H1 (cell line): ENCODE results near the gene KCNMB1. TPM values are rescaled to one million over a fixed set of nuclear protein-coding genes. Genes with fewer than 3 reads are reported as not detected.

ENCODE experiments used
- CTCF ChIA-PET: fragments of 300-600 bp; sonication (Branson Sonifier 250); formaldehyde crosslinking; loops from one replicate; lab custom pipeline; 2021; ENCODE audit not compliant: partially characterized antibody; lab: Charles Lee
- POLR2A ChIA-PET: fragments of 300-600 bp; sonication (Branson Sonifier 250); formaldehyde crosslinking; loops from one replicate; lab custom pipeline; 2021; ENCODE audit warnings: inconsistent platforms; ENCODE audit not compliant: partially characterized antibody; lab: Charles Lee
- DNase-seq, 2 experiments: peaks; one replicate each; pipeline versions ENCODE4 v3.0.0 to v3.0.0-alpha.2; 2010 to 2022; ENCODE audit warnings: low spot score in 2 of 2, low read depth in 1 of 2, mixed read lengths in 1 of 2
- FAIRE-seq: peaks from 2 replicates; lab custom pipeline; 2011; peaks lifted over from hg19 to GRCh38; lab: Jason Lieb, UNC
- H2AFZ ChIP-seq: 2 replicates; pipeline ENCODE4 v1.8.1; 2012; ENCODE audit warnings: low read length, inconsistent platforms
- H2AK5ac ChIP-seq: 2 replicates; pipeline ENCODE4 v1.6.1; 2013; ENCODE audit warnings: low read depth, low read length
- H2BK120ac ChIP-seq: replicated peaks from 2 replicates; pipeline ENCODE3; 2013; ENCODE audit warnings: low read depth, low read length, inconsistent platforms
- H2BK12ac ChIP-seq: 2 replicates; pipeline ENCODE4 v1.6.1; 2013; ENCODE audit warnings: low read depth, low read length
- H2BK15ac ChIP-seq: 2 replicates; pipeline ENCODE4 v1.6.1; 2013; ENCODE audit warnings: low read length
- H2BK20ac ChIP-seq: 2 replicates; pipeline ENCODE4 v1.6.1; 2013; ENCODE audit warnings: low read length
- H2BK5ac ChIP-seq: 2 replicates; pipeline ENCODE4 v1.6.1; 2013; ENCODE audit warnings: low read depth, low read length
- H3K14ac ChIP-seq: 2 replicates; pipeline ENCODE4 v1.6.1; 2013; ENCODE audit warnings: inconsistent platforms; ENCODE audit not compliant: insufficient read length
- H3K18ac ChIP-seq: 2 replicates; pipeline ENCODE4 v1.6.1; 2013; ENCODE audit warnings: low read length; ENCODE audit errors: extremely low read depth
- H3K23ac ChIP-seq: 2 replicates; pipeline ENCODE4 v1.6.1; 2013; ENCODE audit warnings: inconsistent platforms; ENCODE audit not compliant: insufficient read length
- H3K23me2 ChIP-seq: 2 replicates; pipeline ENCODE4 v1.6.1; 2013; ENCODE audit warnings: low read depth, low read length
- H3K27ac ChIP-seq: 2 replicates; pipeline ENCODE4 v1.6.1; 2011; ENCODE audit warnings: low read depth, low read length, inconsistent platforms
- H3K27me3 ChIP-seq, 4 experiments: replicated peaks in 1 of 4; 1 replicate in 1 of 4; 2 replicates in 3 of 4; pipeline versions ENCODE4 v1.6.1 to v1.8.1; 2011 to 2013; ENCODE audit warnings: low read length in 3 of 4, mild to moderate bottlenecking in 3 of 4, inconsistent platforms in 2 of 4, mixed read lengths in 2 of 4, moderate library complexity in 1 of 4; ENCODE audit not compliant: control insufficient read depth in 3 of 4, insufficient read depth in 3 of 4; ENCODE audit errors: extremely low read depth in 1 of 4
- H3K36me3 ChIP-seq, 4 experiments: 2 replicates each; pipeline versions ENCODE4 v1.6.1 to v1.8.1; 2011 to 2013; ENCODE audit warnings: mild to moderate bottlenecking in 4 of 4, low read length in 3 of 4, moderate library complexity in 2 of 4, control low read depth in 1 of 4, inconsistent platforms in 1 of 4; ENCODE audit not compliant: insufficient read depth in 4 of 4, control insufficient read depth in 2 of 4
- H3K4ac ChIP-seq: replicated peaks from 2 replicates; pipeline ENCODE3; 2013; ENCODE audit warnings: low read length, low read depth, mixed read lengths, inconsistent platforms; ENCODE audit not compliant: insufficient read length
- H3K4me1 ChIP-seq, 4 experiments: replicated peaks in 1 of 4; 1 replicate in 1 of 4; 2 replicates in 3 of 4; pipeline versions ENCODE4 v1.6.1 to v1.8.1; 2011 to 2013; ENCODE audit warnings: low read length in 3 of 4, inconsistent platforms in 2 of 4, mixed read lengths in 1 of 4; ENCODE audit not compliant: insufficient read depth in 4 of 4, control insufficient read depth in 3 of 4
- H3K4me2 ChIP-seq, 2 experiments: 2 replicates each; pipeline versions ENCODE4 v1.6.1 to v1.8.1; 2011 to 2013; ENCODE audit warnings: low read depth in 2 of 2, low read length in 2 of 2, control low read depth in 1 of 2, inconsistent platforms in 1 of 2, mild to moderate bottlenecking in 1 of 2; ENCODE audit not compliant: insufficient read depth in 1 of 2
- H3K4me3 ChIP-seq, 4 experiments: fragments of 200-600, 300-600 bp in 1 of 4; sonication (generic), shearing (Covaris generic), sonication (Bioruptor Twin) in 1 of 4; 2 replicates each; pipeline versions ENCODE4 v1.5.1 to v1.8.1; 2011 to 2016; ENCODE audit warnings: low read length in 4 of 4, low read depth in 3 of 4, control low read depth in 2 of 4, inconsistent platforms in 2 of 4, mild to moderate bottlenecking in 2 of 4, mixed read lengths in 1 of 4, moderate library complexity in 1 of 4; ENCODE audit not compliant: insufficient read depth in 2 of 4; ENCODE audit errors: extremely low read depth in 1 of 4
- H3K56ac ChIP-seq: replicated peaks from 2 replicates; pipeline ENCODE3; 2013; ENCODE audit warnings: low read depth, mild to moderate bottlenecking, mixed read lengths, low read length, inconsistent platforms; ENCODE audit not compliant: insufficient read length
- H3K79me1 ChIP-seq: 2 replicates; pipeline ENCODE4 v1.6.1; 2013; ENCODE audit warnings: low read depth, low read length, control low read depth
- H3K79me2 ChIP-seq, 2 experiments: 2 replicates each; pipeline versions ENCODE4 v1.6.1 to v1.8.1; 2012 to 2013; ENCODE audit warnings: low read length in 2 of 2, mild to moderate bottlenecking in 2 of 2, inconsistent platforms in 1 of 2; ENCODE audit not compliant: insufficient read depth in 2 of 2, control insufficient read depth in 1 of 2
- H3K9ac ChIP-seq, 4 experiments: replicated peaks in 1 of 4; 1 replicate in 1 of 4; 2 replicates in 3 of 4; pipeline versions ENCODE4 v1.6.1 to v1.8.1; 2011 to 2013; ENCODE audit warnings: low read depth in 3 of 4, low read length in 3 of 4, control low read depth in 2 of 4, mild to moderate bottlenecking in 2 of 4, moderate library complexity in 2 of 4, inconsistent platforms in 1 of 4; ENCODE audit errors: extremely low read depth in 1 of 4
- H3K9me3 ChIP-seq, 2 experiments: 2 replicates each; pipeline versions ENCODE4 v1.6.1 to v1.8.1; 2012 to 2013; ENCODE audit warnings: mild to moderate bottlenecking in 2 of 2, moderate library complexity in 2 of 2, control low read depth in 1 of 2, inconsistent platforms in 1 of 2, low read depth in 1 of 2, low read length in 1 of 2, mixed read lengths in 1 of 2; ENCODE audit not compliant: insufficient read depth in 2 of 2
- H4K20me1 ChIP-seq, 2 experiments: replicated peaks in 1 of 2; 2 replicates each; pipeline versions ENCODE3 to v1.8.1; 2011 to 2013; ENCODE audit warnings: inconsistent platforms in 2 of 2, low read length in 2 of 2, mild to moderate bottlenecking in 1 of 2; ENCODE audit not compliant: insufficient read depth in 2 of 2, control insufficient read depth in 1 of 2
- H4K5ac ChIP-seq: 2 replicates; pipeline ENCODE4 v1.6.1; 2013; ENCODE audit warnings: low read length, low read depth, mixed read lengths, inconsistent platforms; ENCODE audit not compliant: insufficient read length
- H4K8ac ChIP-seq: 2 replicates; pipeline ENCODE4 v1.8.0; 2013; ENCODE audit warnings: mild to moderate bottlenecking, moderate library complexity, low read length, inconsistent platforms; ENCODE audit not compliant: insufficient read depth; ENCODE audit errors: extremely low read depth
- H4K91ac ChIP-seq: replicated peaks from 2 replicates; pipeline ENCODE3; 2013; ENCODE audit warnings: low read length, mixed read lengths, inconsistent platforms; ENCODE audit not compliant: insufficient read length
- BRCA1 ChIP-seq: IDR thresholded peaks from 2 replicates; pipeline ENCODE4 v1.6.1; 2012; ENCODE audit warnings: low read depth, low read length, improper control_type of control experiment
- CHD1 ChIP-seq: IDR thresholded peaks from 2 replicates; pipeline ENCODE4 v1.6.1; 2012; ENCODE audit warnings: low read depth, low read length, improper control_type of control experiment
- KDM5A ChIP-seq: fragments of 200-600 bp; IDR thresholded peaks from 2 replicates; pipeline ENCODE4 v1.7.1; 2012; ENCODE audit warnings: mild to moderate bottlenecking, low read length, inconsistent platforms, mixed read lengths
- POLR2AphosphoS5 ChIP-seq: IDR thresholded peaks from 2 replicates; pipeline ENCODE4 v1.6.1; 2011; ENCODE audit warnings: low read depth, low read length
- RNF2 ChIP-seq: fragments of 200-900, 300-1000 bp; sonication (generic); IDR thresholded peaks from 2 replicates; pipeline ENCODE4 v1.7.1; 2016; ENCODE audit warnings: borderline replicate concordance, low read depth, mild to moderate bottlenecking, antibody characterized with exemption, low read length; ENCODE audit not compliant: poor library complexity, severe bottlenecking; ENCODE audit errors: missing control alignments
- WGBS, 2 experiments: shearing (Covaris generic) in 1 of 2; methylation state at CpG; one replicate each; pipeline versions ENCODE4 v1.1.6 to v1.1.7; 2013 to 2015; ENCODE audit warnings: low lambda C conversion rate in 2 of 2, mixed read lengths in 2 of 2, inconsistent platforms in 1 of 2, low coverage in 1 of 2, missing lambda C conversion rate in 1 of 2; ENCODE audit not compliant: insufficient replicate concordance in 2 of 2, insufficient coverage in 1 of 2, insufficient read length in 1 of 2; ENCODE audit errors: extremely low coverage in 1 of 2, missing lambda C conversion rate in 1 of 2; 5-methylcytosine and 5-hydroxymethylcytosine counted together
- polyA plus RNA-seq, 7 experiments: library from polyadenylated mRNA; depleted of rRNA in 3 of 7; stranded (reverse) in 5 of 7; unstranded in 2 of 7; fragments of >200 nt in 5 of 7; fragments of 200-250 nt in 2 of 7; gene quantifications; 1 replicate in 5 of 7; 2 replicates in 1 of 7; 4 replicates in 1 of 7; pipeline versions ENCODE4 v1.2.1 to v1.2.3, GENCODE V29; 2011 to 2013; ENCODE audit warnings: missing spikeins in 2 of 7, mixed read lengths in 2 of 7
- total RNA-seq: library from RNA; stranded (reverse); fragmentation: NEBNext Ultra II Directional; extraction: Animal tissue kit (Norgen Biotek cat#: 25700); gene quantifications from 2 replicates; pipeline ENCODE4 v1.2.1, GENCODE V29; 2021

Gene KCNMB1
- total and polyA plus RNA-seq, 2 of the 8 experiments (the other 6 are each of a cell fraction or from before 2014, with no cell fraction given) = 0.08 to 0.19 TPM

DNA sequence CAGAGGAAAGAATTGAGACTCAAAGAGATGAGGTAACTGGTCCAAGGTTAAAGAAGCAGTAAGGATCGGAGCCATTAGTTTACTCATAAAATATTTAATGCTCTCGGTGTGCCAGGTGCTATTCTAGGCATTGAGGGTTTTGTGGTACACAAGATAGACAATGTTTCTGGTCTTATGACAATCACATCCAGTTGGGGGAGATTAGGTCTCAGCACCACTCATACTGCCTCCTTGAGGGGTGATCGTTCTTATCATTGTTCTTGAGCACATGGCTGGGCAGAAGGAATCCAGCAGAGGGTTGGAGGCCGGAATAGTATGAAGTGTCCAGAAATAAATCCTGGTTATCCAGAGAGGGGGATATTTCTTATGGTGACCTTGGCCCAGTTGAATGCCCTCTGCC, 50.9 kb downstream of the KCNMB1 start:
- Histone ChIP-seq H3K27me3 (no peaks in the 10 kb centered on the region), H3K9me3 (peaks cover 10 to 15% of the 10 kb centered on the region in 2 experiments; a peak in 3 of 4 replicates), H2BK20ac (peak overlapping the region; percentile 64; the same call in 1 of the 2 replicates), H2BK120ac (no peak overlapping the region), H4K91ac (no peak overlapping the region), H4K8ac (no peak overlapping the region), H3K4me1 (peaks cover 8 to 19% (median 17%) of the 10 kb centered on the region in 4 experiments; a peak in 6 of 7 replicates), H2BK15ac (peak overlapping the region; percentile 63; the same call in 1 of the 2 replicates), H2BK12ac (no peak overlapping the region; the same call in 1 of the 2 replicates), H4K20me1 (no peaks in the 10 kb centered on the region), H3K56ac (no peak overlapping the region), H3K23ac (no peak overlapping the region), H3K4me2 (no peak overlapping the region), H3K18ac (no peak overlapping the region), H3K14ac (no peak overlapping the region), H3K23me2 (no peaks in the 10 kb centered on the region), H3K79me1 (no peaks in the 10 kb centered on the region), H2AFZ (no peak overlapping the region), H3K27ac (no peak overlapping the region), H3K36me3 (no peaks in the 10 kb centered on the region), H2AK5ac (no peak overlapping the region), H3K4me3 (no peak overlapping the region), H2BK5ac (no peak overlapping the region; the same call in 1 of the 2 replicates), H3K9ac (no peak overlapping the region), H3K79me2 (no peaks in the 10 kb centered on the region), H3K4ac (no peak overlapping the region), H4K5ac (no peak overlapping the region)
- no peak for DNase-seq
- no peak for TF ChIP-seq BRCA1
- no peak for TF ChIP-seq KDM5A
- TF ChIP-seq CHD1 = no peak
- no peak for TF ChIP-seq RNF2
- TF ChIP-seq POLR2AphosphoS5 = no peak
- ChIA-PET POLR2A (no interaction called here), CTCF (interaction anchor here (0.6 to 5.9 kb wide), 42 partner anchors 8 to 215 kb away, joined by 3 to 77 read pairs (median 6); no protein-coding TSS in a partner anchor)
- no peak for FAIRE-seq
- 90% methylated on average over 4 of the region's 4 CpGs; no CpG with 5 or more reads in 1 of the 2 experiments for WGBS, 2 experiments
